GM18909 (cell line): ENCODE data around the gene JPH4.

Experiments used
- ATAC-seq: cut with Tn5 transposase; IDR thresholded peaks from one replicate; pipeline ENCODE4 v1.9.1; 2021; ENCODE audit warnings: mild to moderate bottlenecking; ENCODE audit not compliant: unreplicated experiment, poor library complexity

The JPH4 gene

DNA sequence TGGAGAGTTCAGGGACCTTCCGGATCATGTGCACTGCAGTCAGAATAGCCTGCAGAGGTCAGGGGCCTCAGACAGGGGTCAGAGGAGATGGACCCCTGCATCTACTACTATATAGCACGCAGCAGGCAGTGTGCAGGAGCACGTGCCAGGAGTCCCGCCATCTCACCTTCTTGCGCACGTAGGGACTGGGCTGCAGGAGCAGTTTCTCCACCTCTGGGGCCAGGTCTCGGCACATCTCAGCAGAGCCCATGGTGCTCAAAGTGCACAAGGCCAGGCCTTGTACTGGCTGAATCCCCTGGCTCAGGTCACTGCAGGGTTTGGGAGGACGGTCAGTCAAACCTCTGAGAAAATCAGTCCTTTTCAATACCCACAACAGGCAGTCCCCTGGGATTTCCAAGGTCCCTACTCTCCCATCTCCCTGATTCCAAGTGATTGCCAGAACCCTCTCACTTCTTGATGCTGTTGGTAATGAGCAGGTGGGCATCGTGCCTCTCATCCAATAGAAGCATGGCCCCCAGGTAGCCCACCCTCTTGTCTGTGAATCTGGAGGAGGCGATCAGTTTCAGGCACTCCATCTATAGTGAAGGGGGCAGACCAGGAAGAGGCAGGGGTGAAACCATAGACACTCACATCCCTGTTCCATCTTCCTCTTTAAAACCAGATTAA lies 12.3 kb downstream of the JPH4 start:
- no peak for ATAC-seq

DNA sequence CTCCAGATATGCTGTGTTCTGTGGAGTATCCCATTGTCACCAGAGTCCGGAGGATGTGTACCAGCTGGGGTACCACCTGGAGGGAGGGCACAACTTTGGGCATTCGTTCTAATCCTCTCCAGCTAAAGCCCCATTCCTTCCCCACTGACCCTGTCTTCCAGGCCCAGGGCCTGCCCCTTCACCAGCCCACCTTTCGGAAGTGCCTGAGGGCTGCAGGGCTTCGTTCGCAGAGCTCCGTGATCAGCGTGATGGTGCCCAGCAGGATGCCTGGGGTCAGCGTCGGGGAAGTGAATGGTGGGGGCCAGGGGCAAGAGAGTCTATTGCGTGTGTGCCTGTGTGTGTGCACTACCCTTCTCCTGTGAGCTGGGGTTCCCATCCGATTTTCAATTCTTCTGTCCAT lies 13.0 kb downstream of the JPH4 start:
- ATAC-seq: no peak

DNA sequence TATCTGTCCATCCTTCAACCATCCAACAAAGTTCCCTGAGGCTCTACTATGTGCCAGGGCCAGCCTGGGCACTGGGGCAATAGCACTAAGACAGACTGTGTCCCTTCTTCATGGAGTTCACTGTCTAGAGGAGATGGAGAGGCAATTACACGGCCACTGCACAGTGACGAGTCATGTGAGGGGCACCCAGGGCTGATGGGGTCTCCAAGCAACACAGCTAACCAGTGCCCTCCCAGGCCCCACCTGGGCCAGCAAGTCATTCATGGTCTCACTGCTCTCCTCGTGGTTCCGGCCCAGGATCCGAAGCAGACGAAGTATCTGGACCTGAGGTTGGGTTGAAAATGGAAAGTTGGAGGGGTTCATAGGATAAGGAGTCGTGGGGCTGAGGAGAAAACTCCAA lies 13.7 kb downstream of the JPH4 start:
- ATAC-seq: no peak

DNA sequence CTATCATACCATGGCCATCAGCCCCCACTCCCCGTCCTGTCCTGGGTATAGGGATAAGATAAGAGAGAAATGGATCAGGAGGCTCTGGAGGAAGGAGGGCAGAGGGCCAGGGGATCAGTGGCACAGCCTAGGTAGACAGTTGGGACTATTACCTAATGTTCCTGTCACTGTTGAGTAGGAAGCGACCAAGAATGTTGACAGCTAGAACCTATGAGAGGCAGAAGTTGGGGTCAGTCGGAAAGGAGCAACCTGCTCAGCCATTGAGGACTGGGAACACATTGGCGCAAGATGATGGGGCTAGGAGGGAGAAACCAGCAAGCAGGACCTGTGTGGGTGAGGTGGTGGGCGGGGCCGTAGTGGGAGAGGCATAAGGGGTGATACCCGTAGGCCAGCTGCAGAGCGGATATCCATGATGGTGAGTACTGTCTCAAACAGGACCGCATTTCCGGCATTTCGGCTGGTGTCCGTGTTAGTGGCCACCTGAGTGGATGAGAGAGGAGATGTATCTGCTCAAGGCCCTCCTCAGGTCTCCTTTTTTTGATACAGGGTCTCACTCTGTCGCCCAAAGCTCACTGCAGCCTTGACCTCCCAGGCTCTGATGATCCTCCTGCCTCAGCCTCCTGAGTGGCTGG lies 14.3 kb downstream of the JPH4 start:
- no peak for ATAC-seq

DNA sequence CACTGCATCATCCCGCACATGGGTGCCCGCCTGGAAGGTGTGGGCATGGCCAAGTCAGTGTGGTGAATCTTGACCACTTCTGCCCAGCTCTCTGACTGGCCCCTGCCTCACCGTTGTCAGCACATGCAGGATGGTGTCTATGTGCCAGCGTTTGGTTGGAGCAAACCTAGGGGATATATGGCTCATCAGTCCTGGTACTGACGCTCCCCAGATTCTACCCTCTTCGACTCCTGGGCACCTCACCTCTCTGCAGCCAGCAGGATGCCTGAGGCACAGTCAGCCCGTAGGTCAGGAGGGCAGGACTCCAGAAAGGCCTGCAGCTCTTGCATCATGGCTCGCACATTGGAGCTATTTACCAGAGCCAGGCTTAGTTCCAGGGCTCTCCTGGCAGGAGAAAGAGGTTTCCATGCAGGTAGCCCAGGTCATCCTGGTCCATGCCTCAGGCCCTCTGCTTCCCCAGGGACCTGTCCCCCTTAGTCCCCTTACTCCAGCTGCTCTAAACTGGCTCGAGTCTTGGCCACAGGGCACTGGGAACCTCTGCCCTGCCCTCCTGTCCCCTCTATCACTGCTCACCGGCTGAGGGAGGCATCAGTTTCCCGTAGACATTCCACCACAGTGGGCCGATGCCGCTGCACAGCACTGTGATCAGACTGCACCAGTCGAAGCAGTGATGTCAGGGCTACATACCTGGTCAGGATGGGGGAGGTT lies 15.0 kb downstream of the JPH4 start:
- ATAC-seq: no peak

DNA sequence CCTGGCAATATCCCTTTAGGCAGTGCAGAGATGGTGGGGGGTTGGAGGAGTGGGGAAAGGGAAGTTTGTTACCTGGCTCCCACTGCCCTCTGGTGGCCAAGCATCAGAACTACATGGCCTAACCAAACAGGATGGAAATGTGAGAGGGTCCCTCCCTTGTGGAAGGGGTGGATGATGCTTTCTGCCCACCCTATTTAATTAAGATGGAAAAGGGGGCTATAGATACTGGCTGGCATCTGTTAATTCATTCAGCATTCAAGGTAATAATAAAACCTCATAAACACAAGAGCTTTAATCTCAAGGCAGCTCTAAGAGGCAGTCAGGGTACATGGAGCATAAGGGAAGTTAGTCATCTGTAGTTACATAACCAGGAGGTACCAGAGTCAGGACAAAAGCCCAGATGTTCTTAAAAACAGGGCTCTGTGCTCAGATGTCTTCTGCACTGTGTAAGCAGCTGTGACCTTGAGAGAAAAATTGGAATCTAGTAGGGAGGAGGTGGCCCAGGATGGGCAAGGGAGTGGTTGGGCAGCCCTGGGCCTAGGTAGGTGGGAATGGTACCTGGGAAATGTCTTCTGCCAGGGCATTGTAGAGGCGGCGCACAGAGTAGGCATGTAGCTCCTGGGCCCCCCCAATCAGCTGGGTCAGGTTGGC lies 15.6 kb downstream of the JPH4 start:
- ATAC-seq: no peak

DNA sequence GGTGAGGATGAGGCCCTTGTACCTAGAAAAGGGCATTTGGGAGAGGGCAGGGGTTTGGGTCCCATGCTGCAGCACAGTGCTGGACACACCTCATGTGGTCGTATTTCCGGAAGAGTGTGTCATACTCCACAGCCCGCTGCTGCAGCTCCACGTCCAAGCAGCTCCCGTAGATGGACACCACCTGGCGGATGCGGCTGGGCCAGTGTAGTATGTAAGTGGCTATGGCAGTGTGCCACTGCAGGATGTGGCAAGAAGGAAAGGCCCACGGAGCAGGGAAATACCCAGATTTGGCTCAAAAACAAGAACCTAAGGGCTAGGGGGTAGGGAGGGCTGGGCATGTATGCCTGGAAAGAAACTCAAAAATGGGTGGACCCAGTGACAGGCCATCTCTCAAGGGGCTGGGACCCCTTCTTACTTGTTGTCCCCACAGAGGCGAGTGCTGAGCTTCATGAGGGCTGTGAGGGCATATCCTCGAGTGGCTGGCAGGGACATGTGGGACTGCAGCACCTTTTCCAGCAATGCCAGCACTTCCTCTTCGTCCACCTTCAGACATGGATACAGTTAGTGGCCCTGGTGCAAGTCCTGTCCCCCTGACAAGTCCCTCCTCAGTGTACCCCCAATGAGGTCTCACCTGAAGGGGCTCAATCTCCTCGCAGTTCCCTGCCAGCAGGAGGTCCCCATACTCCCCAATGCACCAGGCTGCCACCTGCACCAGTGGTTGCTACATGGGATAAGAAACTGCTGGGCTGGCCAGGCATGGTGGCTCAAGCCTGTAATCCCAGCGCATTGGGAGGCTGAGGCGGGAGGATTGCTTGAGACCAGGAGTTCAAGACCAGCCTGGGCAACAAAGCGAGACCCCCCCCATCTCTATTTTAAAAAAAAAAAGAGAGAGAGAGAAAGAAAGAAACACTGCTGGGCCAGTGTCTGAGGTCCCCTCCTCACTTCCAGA lies 16.4 kb downstream of the JPH4 start:
- ATAC-seq: no peak

DNA sequence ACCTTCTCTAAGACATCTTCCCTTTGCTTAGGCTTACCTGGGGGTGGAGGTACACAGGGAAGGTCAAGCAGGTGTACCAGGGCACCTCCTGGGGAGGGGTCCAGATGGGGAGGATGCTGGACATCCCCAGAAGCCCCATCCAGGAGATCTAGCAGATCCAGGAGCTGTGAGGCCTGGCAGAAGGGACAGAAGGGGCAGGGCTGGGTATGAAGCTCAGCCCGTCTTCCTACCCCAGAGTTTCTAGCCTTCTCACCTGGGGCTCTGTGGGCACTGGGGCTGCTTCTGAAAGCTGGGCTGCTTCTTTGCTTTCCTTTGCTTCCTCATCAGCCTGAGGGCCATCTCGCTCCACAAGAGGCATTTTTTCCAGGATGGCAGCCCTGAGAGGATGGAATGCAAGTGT lies 17.3 kb downstream of the JPH4 start:
- ATAC-seq: no peak

DNA sequence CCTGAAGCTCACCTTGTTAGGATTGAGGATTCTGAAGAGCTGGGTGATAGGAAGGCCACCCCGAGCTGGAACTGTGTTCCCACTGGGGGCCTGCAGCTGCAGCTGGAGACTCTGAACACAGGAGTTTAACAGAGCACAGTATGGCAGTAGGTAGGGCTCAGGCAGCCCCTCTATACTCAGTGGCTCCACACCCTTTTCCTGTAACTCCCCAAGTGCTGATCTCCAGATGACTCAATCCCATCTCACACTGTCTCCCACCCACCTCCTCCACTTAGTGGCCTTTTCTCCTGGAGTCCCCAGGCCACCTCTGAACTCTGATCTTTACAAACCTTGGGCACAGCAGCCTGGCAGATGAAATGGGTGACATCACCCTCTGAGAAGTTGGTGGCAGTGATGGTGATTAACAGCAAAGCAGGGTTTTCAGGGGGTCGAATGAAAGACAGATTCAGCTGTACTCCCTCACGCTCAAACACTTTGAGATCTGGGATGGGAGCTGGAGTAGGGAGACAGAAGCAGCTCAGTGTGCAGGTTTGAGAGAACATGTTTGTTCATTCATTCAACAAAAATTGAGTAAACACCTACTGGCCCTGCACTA lies 18.6 kb downstream of the JPH4 start:
- ATAC-seq: no peak

DNA sequence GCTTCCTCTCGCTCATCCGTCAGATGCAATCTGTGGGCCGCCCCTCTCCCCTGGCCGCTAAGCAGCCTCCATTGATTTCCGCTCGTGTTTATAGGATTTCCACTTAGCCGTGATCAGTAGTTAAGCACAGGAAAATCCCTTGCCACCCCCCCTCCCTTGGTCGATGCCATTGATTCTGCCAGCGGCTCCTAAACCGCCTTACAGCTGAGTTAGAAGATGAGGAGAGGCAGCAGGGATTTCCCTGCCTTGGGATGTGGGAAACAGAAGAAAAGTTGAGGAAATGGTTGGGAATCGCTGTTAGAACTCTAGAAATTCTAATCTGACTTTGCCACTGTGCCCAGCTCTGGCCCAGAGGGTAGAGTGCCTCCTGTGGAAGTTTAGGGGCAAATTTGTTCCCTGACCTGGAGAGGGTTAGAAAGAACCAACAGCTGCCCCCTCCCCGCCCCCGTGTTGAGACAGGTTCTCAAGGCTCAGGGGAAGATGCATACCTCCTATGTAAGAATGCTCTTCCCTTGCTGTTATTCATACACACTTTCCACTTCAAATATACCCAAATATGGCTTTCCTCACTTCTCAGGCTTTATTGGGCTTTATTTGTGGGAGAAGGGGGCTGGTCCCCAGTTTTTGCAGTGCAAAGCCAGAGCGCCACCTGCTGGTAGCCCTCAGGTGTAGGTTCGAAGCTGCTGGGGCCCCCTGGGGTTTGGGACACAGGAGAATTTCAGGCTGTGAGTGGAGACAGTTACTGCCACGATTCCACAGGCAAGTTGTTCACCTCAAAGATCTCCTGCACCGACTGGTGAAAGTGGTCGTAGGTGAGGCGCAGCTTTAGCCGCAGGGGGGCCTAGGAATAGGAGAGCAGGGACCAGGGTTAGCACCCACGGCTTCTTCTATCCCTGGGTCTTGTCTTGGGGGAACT lies 19.3 kb downstream of the JPH4 start:
- no peak for ATAC-seq

DNA sequence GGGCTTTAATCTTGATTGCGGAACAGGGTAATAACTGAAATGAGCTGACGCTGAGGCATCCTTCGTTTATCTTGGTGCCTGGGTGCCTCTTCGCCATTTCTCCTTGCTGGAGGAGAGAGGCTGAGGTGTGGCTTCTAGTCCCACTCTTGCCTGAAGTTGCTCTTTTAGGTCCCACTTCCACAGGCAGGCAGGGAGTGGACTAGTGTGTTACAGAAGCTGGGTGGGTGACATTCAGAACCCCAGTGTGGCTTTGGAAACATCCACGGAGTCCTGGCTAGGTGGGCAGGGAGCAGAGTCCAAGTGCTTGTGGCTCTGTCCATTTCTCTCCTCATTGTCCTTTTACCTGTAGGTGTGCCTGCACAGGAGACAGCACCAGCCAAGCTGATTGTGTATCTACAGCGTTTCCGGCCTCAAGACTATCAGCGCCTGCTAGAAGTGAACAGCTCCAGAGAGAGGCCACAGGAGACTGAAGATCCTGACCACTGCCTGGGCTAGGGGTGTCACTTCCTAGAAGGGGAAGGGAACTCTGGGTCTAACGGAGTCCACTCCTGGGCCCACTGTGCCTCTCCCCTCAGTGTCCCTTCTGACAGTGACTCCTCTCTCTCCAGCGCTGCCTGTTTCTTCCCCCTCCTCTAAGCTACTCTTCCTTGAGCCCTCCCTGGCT lies 20.1 kb downstream of the JPH4 start:
- no peak for ATAC-seq

DNA sequence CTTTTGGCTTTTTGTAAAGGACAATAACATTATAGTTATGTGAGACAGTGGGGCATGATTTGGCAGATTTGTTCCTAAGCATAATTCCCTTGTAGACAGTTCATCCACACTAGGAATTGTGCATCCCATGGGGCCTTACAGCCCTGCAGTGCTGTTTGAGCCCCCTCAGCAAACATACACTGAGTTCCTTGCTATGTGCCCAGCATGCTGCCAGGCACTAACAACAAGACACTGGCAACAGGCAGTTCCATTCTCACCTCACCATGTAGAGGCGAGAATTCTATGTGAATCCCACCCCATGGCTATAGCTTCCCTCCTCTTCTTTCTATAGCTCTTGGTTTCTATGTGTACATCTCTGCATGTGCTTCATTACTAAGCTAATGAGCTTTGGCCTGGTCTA lies 20.6 kb downstream of the JPH4 start:
- ATAC-seq: no peak

DNA sequence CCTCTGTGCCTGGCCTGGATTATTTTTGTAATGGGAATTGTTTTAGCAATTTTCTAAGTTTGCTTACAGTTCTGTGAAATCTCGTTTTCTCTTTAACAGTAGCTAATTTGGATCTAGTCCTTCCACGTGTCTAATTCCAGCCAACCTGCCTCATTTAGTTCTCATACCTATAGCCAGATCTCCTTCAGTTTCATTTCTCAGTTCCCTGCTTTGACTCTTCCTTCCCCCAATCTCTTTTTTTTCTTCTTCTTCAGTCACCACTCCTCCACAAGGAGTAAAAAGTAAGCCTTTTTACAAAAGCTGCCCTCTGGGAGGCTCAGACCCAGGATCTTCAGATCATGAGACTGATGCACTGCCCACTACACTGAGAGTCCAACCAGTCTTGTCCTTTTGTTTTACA lies 21.1 kb downstream of the JPH4 start:
- no peak for ATAC-seq

DNA sequence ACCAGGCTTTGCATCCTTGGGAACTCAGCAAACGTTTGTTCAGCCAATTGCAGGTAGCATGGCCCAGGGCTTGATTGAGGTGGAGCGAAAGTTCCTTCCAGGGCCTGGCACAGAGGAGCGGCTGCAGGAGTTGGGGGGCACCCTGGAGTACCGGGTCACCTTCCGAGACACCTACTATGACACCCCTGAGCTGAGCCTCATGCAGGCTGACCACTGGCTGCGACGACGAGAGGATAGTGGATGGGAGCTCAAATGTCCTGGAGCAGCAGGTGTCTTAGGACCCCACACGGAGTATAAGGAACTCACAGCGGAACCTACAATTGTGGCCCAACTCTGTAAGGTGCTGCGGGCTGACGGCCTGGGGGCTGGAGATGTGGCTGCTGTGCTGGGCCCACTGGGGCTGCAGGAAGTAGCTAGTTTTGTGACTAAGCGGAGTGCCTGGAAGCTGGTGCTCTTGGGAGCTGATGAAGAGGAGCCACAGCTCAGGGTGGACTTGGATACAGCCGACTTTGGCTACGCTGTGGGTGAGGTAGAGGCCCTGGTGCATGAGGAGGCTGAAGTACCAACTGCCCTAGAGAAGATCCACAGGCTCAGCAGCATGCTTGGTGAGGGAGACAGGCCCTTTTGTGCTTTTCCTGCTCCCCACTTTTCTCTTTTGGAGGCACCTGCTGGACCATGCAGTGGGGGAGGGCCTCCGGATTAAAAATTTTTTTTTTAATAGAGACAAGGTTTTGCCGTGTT lies 21.7 kb downstream of the JPH4 start:
- ATAC-seq: no peak

DNA sequence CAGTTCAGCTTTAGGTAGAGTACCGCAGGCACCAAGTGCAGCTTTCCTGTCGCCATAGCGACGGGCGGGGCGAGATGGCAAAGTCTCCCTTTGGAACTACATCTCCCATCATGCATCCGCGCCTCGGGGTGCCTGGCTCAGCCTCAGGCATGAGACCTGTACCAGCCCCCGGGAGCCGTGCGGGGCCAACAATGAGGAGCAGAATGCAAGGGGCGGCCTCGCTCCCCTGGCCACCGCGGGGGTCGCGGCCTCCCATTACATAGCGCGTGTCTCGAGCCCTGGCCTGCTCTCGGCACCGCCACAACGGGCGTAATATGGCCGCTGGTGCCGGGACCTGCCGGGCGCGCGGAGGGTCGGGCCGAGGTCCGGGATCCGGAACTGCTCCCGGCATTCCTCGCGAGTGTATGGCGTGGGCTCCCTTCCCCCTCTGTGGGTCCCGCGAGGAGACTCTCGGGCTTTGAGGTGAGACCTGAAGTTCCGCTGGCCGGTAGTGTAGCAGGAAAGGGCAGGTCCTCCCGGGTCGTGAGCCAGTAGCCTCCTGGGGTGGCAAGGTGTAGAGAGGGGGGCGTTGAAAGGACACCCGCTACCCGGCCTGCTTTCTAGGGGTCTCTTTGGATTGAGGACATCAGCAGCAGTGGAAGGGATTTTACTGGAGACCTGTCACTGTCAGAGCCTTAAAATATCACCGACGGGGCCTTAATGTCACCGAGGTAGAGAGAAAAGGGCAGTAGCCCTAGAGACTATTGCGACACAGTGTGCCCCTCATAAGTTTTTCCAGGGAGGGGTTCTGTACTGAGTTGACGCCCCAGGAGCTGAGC lies 22.5 kb downstream of the JPH4 start, which contains the start of gene THTPA:
Gene THTPA (plus strand): TSS at position 390 of the 818 bp plus-strand sequence. CDS start 487 bp downstream, outside the sequence.
- ATAC-seq: peak; percentile 87

DNA sequence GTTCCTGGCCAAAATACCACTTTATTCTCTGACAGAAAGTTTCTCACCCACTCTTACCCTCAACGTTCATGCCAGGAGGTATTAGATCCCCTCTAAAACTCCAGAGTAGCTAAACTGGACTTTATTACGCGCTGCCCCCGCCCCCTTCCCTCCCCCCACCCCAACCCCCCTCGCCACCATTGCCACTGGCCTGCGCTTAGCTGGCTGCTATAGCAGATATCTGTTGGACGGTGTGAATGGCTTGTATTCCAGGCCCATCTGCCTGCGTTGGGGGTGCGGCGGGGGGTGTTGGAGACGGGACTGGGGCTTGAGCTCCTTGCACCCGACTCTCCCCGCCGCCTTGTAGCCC lies 23.1 kb downstream of the JPH4 start:
- no peak for ATAC-seq
